ENCODE data around the gene COL11A2. TPM values are rescaled to one million over a fixed set of nuclear protein-coding genes. Genes with fewer than 3 reads are reported as not detected.

COL11A2 gene
- total RNA-seq, 1 donor, result 0.63 TPM

- no peaks in the 10 kb centered on the region for H3K9me3 ChIP-seq (ENCODE audit: low read depth, low read length)
- no peak overlapping the region for H3K4me3 ChIP-seq (ENCODE audit: low read length)
- no peaks in the 10 kb centered on the region for H3K27me3 ChIP-seq (ENCODE audit: insufficient read depth, low read length)
- peaks cover 22% of the 10 kb centered on the region for H3K4me1 ChIP-seq (ENCODE audit: insufficient read depth, low read length)
Observed at GRCh38 chr6:33142501-33143070, 49.7 kb downstream of the COL11A2 start.

- H3K27me3 ChIP-seq (ENCODE audit: insufficient read depth, low read length), result no peaks in the 10 kb centered on the region
Observed at GRCh38 chr6:33140556-33140955, 51.7 kb downstream of the COL11A2 start.

GRCh38 chr6:33139596-33140206, 52.6 kb downstream of the COL11A2 start:
- Histone ChIP-seq H3K4me1 (ENCODE audit: insufficient read depth, low read length) (peaks cover 20% of the 10 kb centered on the region), H3K4me3 (ENCODE audit: low read length) (no peak overlapping the region), H3K9me3 (ENCODE audit: low read depth, low read length) (no peaks in the 10 kb centered on the region), H3K27me3 (ENCODE audit: insufficient read depth, low read length) (no peaks in the 10 kb centered on the region)

More at GRCh38 chr6:33140556-33140955, 51.7 kb downstream of the COL11A2 start:
- Histone ChIP-seq H3K4me3 (ENCODE audit: low read length) (no peak overlapping the region), H3K4me1 (ENCODE audit: insufficient read depth, low read length) (peaks cover 22% of the 10 kb centered on the region), H3K9me3 (ENCODE audit: low read depth, low read length) (no peaks in the 10 kb centered on the region)

GRCh38 chr6:33136310-33136900, 55.9 kb downstream of the COL11A2 start:
- H3K27me3 ChIP-seq (ENCODE audit: insufficient read depth, low read length), result no peaks in the 10 kb centered on the region
- H3K9me3 ChIP-seq (ENCODE audit: low read depth, low read length), result no peaks in the 10 kb centered on the region
- H3K4me3 ChIP-seq (ENCODE audit: low read length), result no peak overlapping the region
- no peaks in the 10 kb centered on the region for H3K4me1 ChIP-seq (ENCODE audit: insufficient read depth, low read length)

- Histone ChIP-seq H3K4me1 (ENCODE audit: insufficient read depth, low read length) (no peaks in the 10 kb centered on the region), H3K9me3 (ENCODE audit: low read depth, low read length) (no peaks in the 10 kb centered on the region), H3K27me3 (ENCODE audit: insufficient read depth, low read length) (no peaks in the 10 kb centered on the region), H3K4me3 (ENCODE audit: low read length) (no peak overlapping the region)
Observed at GRCh38 chr6:33132081-33132524, 60.2 kb downstream of the COL11A2 start.

GRCh38 chr6:33128318-33128717, 63.9 kb downstream of the COL11A2 start:
- H3K9me3 ChIP-seq (ENCODE audit: low read depth, low read length), result peaks cover 9% of the 10 kb centered on the region
- no peaks in the 10 kb centered on the region for H3K4me1 ChIP-seq (ENCODE audit: insufficient read depth, low read length)
- H3K27me3 ChIP-seq (ENCODE audit: insufficient read depth, low read length), result no peaks in the 10 kb centered on the region
- no peak overlapping the region for H3K4me3 ChIP-seq (ENCODE audit: low read length)

- peaks cover 14% of the 10 kb centered on the region for H3K9me3 ChIP-seq (ENCODE audit: low read depth, low read length)
- H3K4me3 ChIP-seq (ENCODE audit: low read length), result no peak overlapping the region
- no peaks in the 10 kb centered on the region for H3K27me3 ChIP-seq (ENCODE audit: insufficient read depth, low read length)
- no peaks in the 10 kb centered on the region for H3K4me1 ChIP-seq (ENCODE audit: insufficient read depth, low read length)
Observed at GRCh38 chr6:33126101-33126714, 66.1 kb downstream of the COL11A2 start.

GRCh38 chr6:33124947-33125346, 67.3 kb downstream of the COL11A2 start:
- Histone ChIP-seq H3K27me3 (ENCODE audit: insufficient read depth, low read length) (no peaks in the 10 kb centered on the region), H3K4me1 (ENCODE audit: insufficient read depth, low read length) (no peaks in the 10 kb centered on the region), H3K9me3 (ENCODE audit: low read depth, low read length) (peaks cover 14% of the 10 kb centered on the region), H3K4me3 (ENCODE audit: low read length) (no peak overlapping the region)

- Histone ChIP-seq H3K9me3 (ENCODE audit: low read depth, low read length) (peaks cover 14% of the 10 kb centered on the region), H3K4me3 (ENCODE audit: low read length) (no peak overlapping the region), H3K4me1 (ENCODE audit: insufficient read depth, low read length) (no peaks in the 10 kb centered on the region), H3K27me3 (ENCODE audit: insufficient read depth, low read length) (no peaks in the 10 kb centered on the region)
Observed at GRCh38 chr6:33124525-33124901, 67.8 kb downstream of the COL11A2 start.

- H3K4me3 ChIP-seq (ENCODE audit: low read length), result no peak overlapping the region
- H3K4me1 ChIP-seq (ENCODE audit: insufficient read depth, low read length), result no peaks in the 10 kb centered on the region
- peaks cover 14% of the 10 kb centered on the region for H3K9me3 ChIP-seq (ENCODE audit: low read depth, low read length)
- no peaks in the 10 kb centered on the region for H3K27me3 ChIP-seq (ENCODE audit: insufficient read depth, low read length)
Observed at GRCh38 chr6:33123732-33124524, 68.3 kb downstream of the COL11A2 start.

GRCh38 chr6:33123181-33123580, 69.1 kb downstream of the COL11A2 start:
- Histone ChIP-seq H3K4me3 (ENCODE audit: low read length) (no peak overlapping the region), H3K9me3 (ENCODE audit: low read depth, low read length) (peaks cover 14% of the 10 kb centered on the region), H3K27me3 (ENCODE audit: insufficient read depth, low read length) (peaks cover 3% of the 10 kb centered on the region), H3K4me1 (ENCODE audit: insufficient read depth, low read length) (no peaks in the 10 kb centered on the region)

- Histone ChIP-seq H3K9me3 (ENCODE audit: low read depth, low read length) (peaks cover 14% of the 10 kb centered on the region), H3K4me1 (ENCODE audit: insufficient read depth, low read length) (peaks cover 28% of the 10 kb centered on the region), H3K27me3 (ENCODE audit: insufficient read depth, low read length) (peaks cover 23% of the 10 kb centered on the region), H3K4me3 (ENCODE audit: low read length) (no peak overlapping the region)
Observed at GRCh38 chr6:33120001-33120400, 72.3 kb downstream of the COL11A2 start.

- peaks cover 23% of the 10 kb centered on the region for H3K27me3 ChIP-seq (ENCODE audit: insufficient read depth, low read length)
- H3K4me1 ChIP-seq (ENCODE audit: insufficient read depth, low read length), result peaks cover 41% of the 10 kb centered on the region
- no peak overlapping the region for H3K4me3 ChIP-seq (ENCODE audit: low read length)
- peaks cover 6% of the 10 kb centered on the region for H3K9me3 ChIP-seq (ENCODE audit: low read depth, low read length)
Observed at GRCh38 chr6:33118525-33119123, 73.6 kb downstream of the COL11A2 start.

GRCh38 chr6:33117811-33118277, 74.4 kb downstream of the COL11A2 start:
- H3K4me3 ChIP-seq (ENCODE audit: low read length), result no peak overlapping the region
- peaks cover under 1% of the 10 kb centered on the region for H3K9me3 ChIP-seq (ENCODE audit: low read depth, low read length)
- peaks cover 49% of the 10 kb centered on the region for H3K4me1 ChIP-seq (ENCODE audit: insufficient read depth, low read length)
- peaks cover 23% of the 10 kb centered on the region for H3K27me3 ChIP-seq (ENCODE audit: insufficient read depth, low read length)
